Subcutaneous abdominal adipose tissue (tissue), 5 donors: ENCODE data around the gene ANGPTL5.
A peak's percentile ranks its signal among the peaks of the same experiment; 100 is the strongest.

Source experiments
- H3K27ac ChIP-seq: one replicate; pipeline ENCODE4 v1.7.0; 2013; ENCODE audit warnings: low read depth, mild to moderate bottlenecking, inconsistent platforms, low read length, moderate library complexity
- H3K27me3 ChIP-seq, 5 donors: one replicate each; pipeline ENCODE4 v1.7.0; 2013; ENCODE audit warnings: low read length in 5 of 5, inconsistent platforms in 1 of 5; ENCODE audit not compliant: control insufficient read depth in 5 of 5, insufficient read depth in 4 of 5
- H3K36me3 ChIP-seq, 5 donors: one replicate each; pipeline ENCODE4 v1.7.0; 2013; ENCODE audit warnings: low read length in 5 of 5; ENCODE audit not compliant: control insufficient read depth in 5 of 5, insufficient read depth in 5 of 5
- H3K4me1 ChIP-seq, 5 donors: one replicate each; pipeline ENCODE4 v1.7.0; 2013; ENCODE audit warnings: low read length in 5 of 5, mild to moderate bottlenecking in 3 of 5, moderate library complexity in 1 of 5; ENCODE audit not compliant: control insufficient read depth in 5 of 5, insufficient read depth in 5 of 5
- H3K4me3 ChIP-seq, 5 donors: one replicate each; pipeline ENCODE4 v1.7.0; 2013; ENCODE audit warnings: low read length in 5 of 5, low read depth in 1 of 5
- H3K9ac ChIP-seq, 5 donors: one replicate each; pipeline ENCODE4 v1.7.0; 2013; ENCODE audit warnings: low read length in 5 of 5, mild to moderate bottlenecking in 4 of 5, moderate library complexity in 3 of 5
- H3K9me3 ChIP-seq, 5 donors: one replicate each; pipeline ENCODE4 v1.7.0; 2013; ENCODE audit warnings: low read length in 5 of 5; ENCODE audit not compliant: control insufficient read depth in 5 of 5
- donor health status: healthy.
- donor health status: healthy.
- donor health status: healthy.
- donor health status: healthy.
- donor health status: healthy.

The ANGPTL5 gene

DNA sequence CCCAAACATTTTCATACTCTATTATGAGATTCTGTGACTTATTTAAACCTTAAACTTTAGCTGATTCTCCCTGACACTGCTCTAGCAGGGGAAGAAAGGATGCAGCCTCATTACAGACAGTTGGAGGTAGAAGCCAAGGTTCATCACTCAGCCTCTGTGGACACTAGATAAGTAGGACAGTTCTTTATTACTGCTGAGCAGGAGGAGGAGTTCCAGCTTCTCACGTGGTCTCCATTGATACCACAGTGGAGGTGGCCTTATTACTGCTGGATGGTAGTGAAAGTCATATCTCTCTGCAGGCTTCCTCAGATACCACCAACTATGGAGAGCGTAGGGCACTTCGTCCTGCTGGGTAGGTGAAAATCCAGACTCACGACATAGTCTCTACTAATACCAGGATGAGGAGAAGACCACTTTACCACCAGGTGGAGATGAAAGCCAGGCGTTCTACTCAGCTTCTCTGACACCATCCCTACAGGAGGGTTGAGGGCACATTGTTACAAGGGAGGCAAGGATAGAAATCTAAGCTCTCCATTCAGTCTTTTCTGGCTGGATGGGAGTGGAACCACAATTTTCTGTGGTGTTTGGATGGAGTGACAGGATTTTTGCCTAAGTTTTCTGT, 13.1 kb upstream of the ANGPTL5 start:
- peaks cover 0 to 18% (median 2%) of the 10 kb centered on the region in 5 donors for H3K36me3 ChIP-seq
- no peaks in the 10 kb centered on the region for H3K27me3 ChIP-seq
- H3K4me3 ChIP-seq, result no peak overlapping the region
- H3K27ac ChIP-seq, result no peak overlapping the region
- peaks cover 0 to 6% (median 0%) of the 10 kb centered on the region in 5 donors for H3K9me3 ChIP-seq
- H3K4me1 ChIP-seq, result no peaks in the 10 kb centered on the region
- H3K9ac ChIP-seq, result no peak overlapping the region

DNA sequence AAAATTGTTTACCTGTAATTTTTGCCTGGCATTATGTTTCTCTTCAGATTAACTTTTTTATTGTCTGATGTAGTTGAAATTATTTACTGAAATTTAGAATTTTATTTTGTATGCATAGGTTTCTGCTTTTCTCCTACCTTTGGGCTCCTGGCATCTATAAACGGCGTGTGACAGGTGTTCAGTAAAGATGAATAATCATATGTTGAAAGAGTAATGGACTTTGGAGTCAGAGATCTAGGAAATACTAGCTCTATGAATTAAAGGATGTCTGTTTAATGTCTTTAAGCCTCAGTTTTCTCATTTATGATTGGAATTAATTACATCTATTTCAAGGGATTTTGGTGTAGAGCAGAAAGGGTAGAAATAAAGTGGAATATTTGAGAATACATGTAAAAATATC, 7.2 kb upstream of the ANGPTL5 start:
- Histone ChIP-seq H3K4me1 (no peaks in the 10 kb centered on the region), H3K36me3 (peaks cover 0 to 9% (median 0%) of the 10 kb centered on the region in 5 donors), H3K27me3 (no peaks in the 10 kb centered on the region), H3K9me3 (no peaks in the 10 kb centered on the region), H3K27ac (no peak overlapping the region), H3K4me3 (no peak overlapping the region), H3K9ac (no peak overlapping the region)

DNA sequence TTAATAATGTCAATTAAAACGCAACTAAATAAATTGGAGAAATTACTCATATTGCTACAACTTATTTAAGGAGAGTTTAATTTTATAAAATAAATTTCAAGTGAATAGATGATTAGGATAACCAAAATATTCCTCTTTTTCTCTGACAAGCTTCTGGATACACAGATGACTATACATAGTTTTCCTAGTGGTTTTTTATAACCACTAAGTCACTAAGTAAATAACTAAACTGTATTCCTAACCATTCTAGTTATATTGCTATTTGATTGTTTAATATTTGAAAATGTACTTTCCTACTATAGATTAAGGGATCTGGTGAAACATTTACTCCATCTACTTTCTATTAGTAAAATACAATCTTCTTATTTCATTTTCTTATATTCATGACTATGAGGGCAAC, 4.7 kb upstream of the ANGPTL5 start:
- H3K36me3 ChIP-seq, result peaks cover 0 to 1% (median 0%) of the 10 kb centered on the region in 5 donors

DNA sequence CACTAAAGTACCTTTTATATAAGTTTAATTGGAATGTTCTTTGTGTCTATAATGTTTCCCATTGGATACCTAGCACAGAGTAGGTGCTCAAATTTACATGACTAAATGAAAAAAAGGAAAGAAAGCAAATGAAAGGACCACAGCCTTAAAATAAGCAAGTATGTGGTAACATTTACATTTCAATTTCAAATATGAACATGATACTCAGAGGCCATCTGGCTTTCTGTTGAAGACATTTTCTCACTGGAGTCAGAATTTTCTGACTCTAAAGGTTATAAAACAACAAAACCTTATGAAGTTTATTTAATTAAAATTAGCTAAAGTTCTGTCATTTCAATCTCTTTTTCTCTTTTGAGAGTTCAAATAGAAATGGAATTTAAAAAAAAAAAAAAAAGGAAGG, 904 bp upstream of the ANGPTL5 start:
- no peak overlapping the region for H3K9ac ChIP-seq
- H3K4me3 ChIP-seq, result no peak overlapping the region
- no peaks in the 10 kb centered on the region for H3K27me3 ChIP-seq
- peak overlapping the region; percentile 91 for H3K27ac ChIP-seq
- no peaks in the 10 kb centered on the region for H3K9me3 ChIP-seq
- peaks cover 0 to 40% (median 31%) of the 10 kb centered on the region in 5 donors for H3K4me1 ChIP-seq
- H3K36me3 ChIP-seq, result no peaks in the 10 kb centered on the region

More for the DNA sequence above, 4.7 kb upstream of the ANGPTL5 start:
- H3K27ac ChIP-seq, result no peak overlapping the region
- no peak overlapping the region for H3K9ac ChIP-seq
- no peaks in the 10 kb centered on the region for H3K27me3 ChIP-seq
- no peak overlapping the region for H3K4me3 ChIP-seq
- H3K9me3 ChIP-seq, result no peaks in the 10 kb centered on the region
- H3K4me1 ChIP-seq, result peaks cover 0 to 13% (median 5%) of the 10 kb centered on the region in 5 donors

DNA sequence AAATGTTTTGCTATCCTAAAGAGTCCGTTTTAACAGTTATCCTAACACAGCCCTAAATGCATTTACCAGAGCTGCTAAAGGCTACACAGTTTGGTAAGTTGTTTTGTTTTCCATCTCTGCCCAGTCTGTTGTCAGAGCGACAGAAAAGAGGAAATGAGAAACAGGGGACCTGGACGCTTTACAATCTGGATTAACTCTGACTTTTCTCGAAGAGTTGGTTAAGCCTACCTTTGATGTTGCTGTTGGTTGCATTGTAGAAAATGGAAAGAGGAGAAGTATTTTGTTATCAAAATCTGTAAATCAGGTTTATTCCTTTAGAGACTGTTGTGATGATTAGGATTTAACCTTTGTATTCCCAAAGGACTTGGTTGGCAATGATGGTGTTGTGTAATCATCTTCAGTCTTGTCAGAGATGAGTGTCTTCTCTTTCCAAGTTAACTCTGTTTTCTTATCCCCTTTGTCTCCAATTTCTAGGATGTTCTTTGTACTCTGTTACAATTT, 481 bp downstream of the ANGPTL5 start:
- peak overlapping the region; percentile 11 to 74 (median 63) for H3K9ac ChIP-seq
- peak overlapping the region; percentile 91 for H3K27ac ChIP-seq
- no peaks in the 10 kb centered on the region for H3K27me3 ChIP-seq
- no peaks in the 10 kb centered on the region for H3K9me3 ChIP-seq
- H3K36me3 ChIP-seq, result no peaks in the 10 kb centered on the region
- peak overlapping the region; percentile 83 to 89 (median 86) for H3K4me3 ChIP-seq
- H3K4me1 ChIP-seq, result peaks cover 0 to 40% (median 31%) of the 10 kb centered on the region in 5 donors

DNA sequence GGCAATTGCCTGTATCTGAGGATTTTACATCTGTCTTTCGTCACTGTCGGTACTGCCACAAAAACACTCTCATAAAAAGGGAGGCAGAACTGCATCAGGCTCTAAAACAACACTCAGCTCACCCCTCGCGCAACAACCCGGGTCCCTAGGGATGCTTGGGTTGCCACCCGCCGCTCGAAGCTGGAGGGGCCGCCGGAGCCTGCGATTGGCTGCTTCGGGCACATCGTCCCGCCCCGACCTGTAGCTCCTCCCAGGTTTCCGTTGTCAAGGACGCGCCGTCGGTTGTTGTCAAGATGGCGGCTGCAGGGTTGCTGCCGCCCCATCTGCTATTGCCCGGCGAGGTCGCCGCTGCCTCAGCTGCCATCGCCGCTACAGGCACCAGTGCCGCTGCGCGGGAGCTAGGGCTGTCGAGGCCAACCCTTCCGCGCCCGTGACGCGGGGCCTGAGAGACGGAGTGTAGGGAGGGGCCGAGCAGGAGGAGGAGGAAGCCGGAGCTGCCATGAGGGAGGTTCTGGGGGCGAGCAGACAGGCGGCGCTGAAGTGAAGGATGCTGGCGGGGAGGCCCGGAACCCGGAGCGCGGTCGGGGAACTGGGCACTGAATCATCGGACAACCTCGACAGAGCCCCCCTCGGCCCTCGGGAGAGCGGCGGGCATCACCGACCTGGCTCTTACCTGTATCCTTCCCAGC, 1.4 kb downstream of the ANGPTL5 start, which contains the start of gene CEP126:
Gene CEP126 (plus strand): TSS at position 273 of the 689 bp plus-strand sequence. CDS start 275 bp downstream, at position 548.
- Histone ChIP-seq H3K36me3 (no peaks in the 10 kb centered on the region), H3K4me1 (peaks cover 0 to 40% (median 31%) of the 10 kb centered on the region in 5 donors), H3K27ac (peak within 1 kb of the TSS; percentile 91), H3K4me3 (peak within 1 kb of the TSS; percentile 83 to 89 (median 86)), H3K9ac (peak within 1 kb of the TSS; percentile 11 to 74 (median 63)), H3K9me3 (no peaks in the 10 kb centered on the region), H3K27me3 (no peaks in the 10 kb centered on the region)

DNA sequence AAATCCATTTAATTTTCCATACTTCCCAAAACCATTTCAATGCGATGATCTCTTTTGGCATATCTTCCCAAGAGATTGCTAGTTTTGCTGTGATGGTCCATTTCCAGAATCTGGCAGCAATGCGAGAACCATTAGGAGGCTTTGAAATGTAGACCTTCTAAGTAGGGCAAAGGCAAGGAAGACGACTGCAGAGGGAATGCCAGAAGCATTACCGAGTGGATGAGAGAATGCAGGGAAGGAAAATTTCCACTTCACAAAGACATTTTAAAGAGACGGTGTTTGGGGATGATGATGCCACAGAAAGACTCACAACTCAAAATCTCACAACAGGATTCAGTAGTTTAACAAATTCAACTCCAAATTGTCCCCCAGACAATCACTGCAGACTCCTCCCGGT, 2.0 kb downstream of the ANGPTL5 start:
- peak overlapping the region; percentile 91 for H3K27ac ChIP-seq
- no peaks in the 10 kb centered on the region for H3K36me3 ChIP-seq
- H3K4me3 ChIP-seq, result peak overlapping the region; percentile 82 to 89 (median 84)
- H3K9me3 ChIP-seq, result no peaks in the 10 kb centered on the region
- H3K27me3 ChIP-seq, result no peaks in the 10 kb centered on the region
- H3K4me1 ChIP-seq, result peaks cover 0 to 40% (median 31%) of the 10 kb centered on the region in 5 donors
- H3K9ac ChIP-seq, result peak overlapping the region in 3 of 5 donors; percentile 11 to 74 (median 65)

DNA sequence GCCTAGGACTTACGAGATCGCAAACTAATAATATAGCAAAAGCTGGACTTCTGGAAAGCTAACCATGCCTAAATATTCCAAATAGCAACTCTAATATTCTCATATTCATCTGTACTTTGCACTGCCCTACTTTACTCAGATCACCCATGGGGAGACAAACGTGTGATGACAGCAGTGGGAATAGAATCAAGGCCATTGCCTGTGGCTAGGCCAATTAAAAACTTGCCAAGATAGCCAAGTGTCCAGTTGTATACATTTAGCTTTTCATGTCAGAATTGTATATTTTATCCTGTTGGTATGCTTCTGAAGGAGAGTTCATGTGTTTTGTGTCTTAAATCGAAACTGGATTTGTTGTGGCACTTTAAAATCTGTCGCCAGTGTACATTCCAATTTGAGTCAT, 2.7 kb downstream of the ANGPTL5 start:
- no peaks in the 10 kb centered on the region for H3K9me3 ChIP-seq
- H3K4me1 ChIP-seq, result peaks cover 0 to 40% (median 32%) of the 10 kb centered on the region in 5 donors
- peak overlapping the region in 1 of 5 donors; percentile 89 for H3K4me3 ChIP-seq
- peak overlapping the region; percentile 91 for H3K27ac ChIP-seq
- no peaks in the 10 kb centered on the region for H3K27me3 ChIP-seq
- no peaks in the 10 kb centered on the region for H3K36me3 ChIP-seq
- peak overlapping the region in 1 of 5 donors; percentile 38 for H3K9ac ChIP-seq

DNA sequence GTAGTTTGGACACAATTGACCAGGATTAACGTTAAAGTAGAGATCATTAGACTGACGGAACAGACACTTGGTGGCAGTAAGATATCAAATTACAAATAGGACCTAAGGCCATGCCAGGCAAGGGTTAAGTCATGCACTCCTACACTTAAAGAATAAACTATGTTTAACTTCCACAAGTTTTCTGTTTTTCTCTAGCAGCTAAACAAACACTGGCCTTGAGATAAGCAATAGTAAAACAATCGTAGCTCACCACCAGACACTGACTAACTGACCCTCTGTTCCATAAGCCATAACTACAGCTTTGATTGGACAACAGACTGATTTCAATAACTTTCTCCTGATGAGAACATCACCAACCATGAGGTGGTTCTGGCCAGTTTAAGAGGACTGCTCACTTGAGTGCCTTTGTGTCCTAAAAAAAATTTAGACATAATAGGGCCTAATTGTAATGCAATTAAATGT, 3.5 kb downstream of the ANGPTL5 start:
- Histone ChIP-seq H3K9ac (no peak overlapping the region), H3K27ac (peak overlapping the region; percentile 91), H3K4me1 (peaks cover 0 to 37% (median 32%) of the 10 kb centered on the region in 5 donors), H3K27me3 (no peaks in the 10 kb centered on the region), H3K9me3 (no peaks in the 10 kb centered on the region), H3K4me3 (no peak overlapping the region), H3K36me3 (no peaks in the 10 kb centered on the region)

DNA sequence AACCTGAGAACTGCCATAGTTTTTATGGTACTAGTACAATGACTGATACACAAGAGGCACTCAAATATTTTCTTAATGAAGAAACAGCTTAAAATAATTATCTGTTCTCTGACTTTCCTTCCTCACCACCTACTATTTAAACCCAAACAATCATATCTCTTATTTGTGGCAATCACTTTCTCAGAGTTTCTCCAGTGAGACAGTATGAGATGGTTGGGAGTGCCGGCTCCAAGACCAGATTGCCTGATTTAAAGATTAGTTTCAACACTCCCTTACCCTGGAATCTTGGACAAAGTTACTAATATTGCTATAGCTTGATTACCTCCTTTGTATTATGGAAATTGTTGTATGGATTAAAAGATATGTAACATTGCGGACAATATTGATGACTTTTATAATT, 7.2 kb downstream of the ANGPTL5 start:
- H3K9me3 ChIP-seq, result no peaks in the 10 kb centered on the region
- no peaks in the 10 kb centered on the region for H3K36me3 ChIP-seq
- peaks cover 0 to 17% (median 10%) of the 10 kb centered on the region in 5 donors for H3K4me1 ChIP-seq
- no peak overlapping the region for H3K4me3 ChIP-seq
- no peak overlapping the region for H3K27ac ChIP-seq
- no peaks in the 10 kb centered on the region for H3K27me3 ChIP-seq
- H3K9ac ChIP-seq, result no peak overlapping the region
